Stimulated activated CD4-positive, alpha-beta T cell treated with anti-CD3 and anti-CD28 coated beads, TNF-alpha, amount 100 ng/mL, for 24 hours (primary cell): ENCODE measurements around the gene GALNT17.
"Not testable (repeated sequence)": the region's sequence is repeated elsewhere in the genome, so short reads cannot be mapped to it uniquely, and the experiment has no call there.

Experiments
- DNase-seq, 3 experiments: peaks; one replicate each; pipeline ENCODE4 v3.0.0-alpha.2; 2020; ENCODE audit warnings: low read depth in 3 of 3

Gene GALNT17

DNA sequence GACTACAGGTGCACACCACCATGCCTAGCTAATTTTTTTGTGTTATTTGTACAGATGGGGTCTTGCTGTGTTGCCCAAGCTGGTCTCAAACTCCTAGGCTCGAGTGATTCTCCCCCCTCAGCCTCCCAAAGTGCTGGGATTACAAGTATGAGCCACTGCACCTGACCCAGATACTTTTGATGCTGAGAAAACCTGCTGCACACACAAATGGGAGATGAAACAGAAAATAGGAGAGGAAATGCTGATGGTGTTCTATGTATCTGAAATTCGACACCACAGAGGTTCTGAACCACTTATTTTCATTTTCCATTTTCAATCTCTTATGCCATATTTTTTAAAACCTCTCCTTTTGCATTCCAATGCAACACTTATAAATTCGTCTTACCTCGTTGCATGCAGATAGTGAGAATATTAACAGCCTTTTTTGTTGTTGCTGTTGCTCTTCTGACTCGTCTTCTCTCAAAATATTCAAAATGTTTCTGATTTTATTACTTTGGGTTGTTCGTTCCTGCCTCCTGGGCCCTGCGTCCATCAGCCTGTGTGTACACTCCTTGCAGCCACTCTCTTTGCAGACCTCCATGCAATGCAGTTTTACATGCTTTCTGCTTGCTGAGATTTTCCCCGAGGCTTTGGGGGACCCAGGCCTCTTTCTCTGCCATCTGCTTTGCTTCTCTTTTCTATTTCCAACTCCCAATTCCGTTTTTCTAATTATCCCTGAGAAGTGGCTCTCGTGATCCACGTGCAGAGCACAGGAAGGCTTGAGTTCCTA lies 556.1 kb downstream of the GALNT17 start:
- no peak for DNase-seq

DNA sequence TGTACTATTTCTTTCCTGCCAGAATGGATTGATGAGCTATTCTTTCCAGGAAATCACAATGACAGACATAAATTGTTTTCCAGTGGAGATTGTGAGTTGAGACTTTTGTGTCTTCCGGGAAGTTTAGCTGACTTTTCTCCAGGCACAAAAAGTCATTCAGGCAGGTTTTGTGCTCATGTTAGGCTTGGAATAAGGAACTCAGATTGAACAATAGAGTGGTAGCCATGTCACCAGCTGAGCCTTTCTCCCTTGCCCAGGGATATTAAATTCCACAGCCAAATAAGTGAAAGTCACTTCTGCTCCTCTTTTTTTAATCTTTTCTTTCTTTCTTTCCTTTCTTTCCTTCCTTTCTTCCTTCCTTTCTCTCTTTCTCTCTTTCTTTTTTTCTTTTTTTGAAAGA lies 559.6 kb downstream of the GALNT17 start:
- DNase-seq = no peak

DNA sequence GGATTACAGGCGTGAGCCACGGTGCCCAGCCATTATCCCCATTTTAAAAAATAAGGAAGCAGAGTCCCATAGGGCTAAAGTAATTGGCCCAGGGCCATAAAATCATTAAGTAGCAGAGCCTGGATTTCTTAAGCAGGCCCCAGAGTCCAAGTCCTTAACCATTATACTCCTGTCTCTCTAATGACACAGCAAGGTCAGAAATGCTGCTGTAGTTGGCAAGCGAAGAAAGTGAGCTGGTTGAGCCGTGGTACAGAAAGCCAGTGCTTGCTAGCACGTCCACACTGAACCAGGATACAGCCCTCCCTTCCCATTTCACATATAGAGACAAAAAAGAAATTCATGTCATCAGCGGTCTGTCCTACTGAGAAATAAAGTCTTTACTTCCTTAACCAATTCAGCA lies 562.7 kb downstream of the GALNT17 start:
- no peak for DNase-seq

DNA sequence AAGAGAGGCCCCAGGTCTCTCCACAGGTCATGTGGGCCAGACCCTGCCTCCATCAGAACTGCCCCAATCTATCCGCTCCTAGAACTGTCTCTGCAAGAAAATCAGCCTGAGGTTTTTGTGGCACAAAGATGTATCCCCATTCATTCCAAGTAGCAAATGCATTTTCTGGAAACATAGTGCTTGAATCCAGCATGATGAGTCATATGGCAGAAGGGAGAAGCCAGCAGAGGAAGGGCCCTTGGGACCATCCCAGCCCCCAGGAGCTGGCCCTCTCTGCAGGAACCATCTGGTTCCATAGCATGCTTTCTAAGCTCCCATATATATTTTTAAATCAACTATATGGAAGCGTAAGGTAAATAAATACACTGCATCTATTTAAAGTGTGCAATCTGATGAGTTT lies 563.2 kb downstream of the GALNT17 start:
- no peak for DNase-seq

- DNase-seq = no peak
Measured at GRCh38 chr7:71696511-71696910, 564.6 kb downstream of the GALNT17 start.

DNA sequence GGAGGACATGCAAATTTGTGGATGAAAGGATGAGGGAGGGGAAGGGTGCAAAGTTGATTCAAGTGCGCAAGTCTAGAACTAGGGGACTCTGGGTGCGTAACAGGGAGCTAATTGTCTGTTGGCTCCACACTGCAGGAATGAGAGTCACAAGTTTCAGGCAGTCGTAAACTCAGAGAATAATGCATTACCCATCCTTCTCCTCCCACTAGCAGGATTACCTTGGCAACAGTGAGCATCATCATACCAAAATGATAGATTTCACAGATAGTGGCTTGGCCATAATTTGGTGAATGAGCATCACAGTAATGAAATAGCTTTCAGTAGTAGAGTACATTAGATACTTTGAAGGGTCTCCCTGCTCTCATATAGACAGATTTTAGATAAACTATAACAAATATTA lies 565.5 kb downstream of the GALNT17 start:
- DNase-seq = no peak

- DNase-seq = no peak
Measured at GRCh38 chr7:71705217-71705616, 573.3 kb downstream of the GALNT17 start.

- DNase-seq = no peak
Measured at GRCh38 chr7:71705901-71706596, 574.1 kb downstream of the GALNT17 start.

- DNase-seq = no peak
Measured at GRCh38 chr7:71706597-71706975, 574.6 kb downstream of the GALNT17 start.

- DNase-seq = no peak
Measured at GRCh38 chr7:71707041-71707440, 575.1 kb downstream of the GALNT17 start.

DNA sequence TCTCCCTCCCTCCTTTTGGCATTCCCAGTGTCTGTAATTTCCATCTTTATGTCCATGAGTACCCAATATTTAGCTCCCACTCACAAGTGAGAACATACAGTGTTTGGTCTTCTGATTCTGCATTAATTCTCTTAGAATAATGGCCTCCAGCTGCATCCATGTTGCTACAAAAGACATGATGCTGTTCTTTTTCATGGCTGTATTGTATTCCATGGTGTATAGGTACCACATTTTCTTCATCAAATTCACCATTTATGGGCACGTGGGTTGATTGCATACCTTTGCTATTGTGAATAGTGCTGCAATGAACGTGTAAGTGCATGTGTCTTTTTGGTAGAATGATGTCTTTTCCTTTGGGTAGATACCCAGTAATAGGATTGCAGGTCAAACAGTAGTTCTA lies 576.8 kb downstream of the GALNT17 start:
- DNase-seq = no peak

DNA sequence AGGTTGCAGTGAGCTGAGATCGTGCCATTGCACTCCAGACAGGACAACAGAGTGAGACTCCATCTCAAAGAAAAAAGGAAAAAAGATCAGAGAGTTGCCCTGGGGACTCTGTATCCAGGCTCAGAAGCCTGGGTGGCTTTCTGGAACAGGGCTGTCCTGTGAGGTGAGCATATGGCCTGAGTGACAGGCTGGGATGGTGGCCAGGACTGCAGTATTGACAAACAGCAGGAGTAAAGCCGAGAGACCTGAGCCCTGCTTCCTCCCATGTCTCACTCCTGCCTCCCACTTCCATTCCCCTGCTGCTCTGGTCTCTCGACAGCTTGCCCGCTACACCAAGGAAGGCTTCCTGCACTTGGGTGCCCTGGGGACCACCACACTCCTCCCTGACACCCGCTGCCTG lies 578.5 kb downstream of the GALNT17 start:
- no peak for DNase-seq

GRCh38 chr7:71712653-71713180 lies 580.8 kb downstream of the GALNT17 start:
- no peak for DNase-seq

- no peak for DNase-seq
Measured at GRCh38 chr7:71716690-71717089, 584.7 kb downstream of the GALNT17 start.

GRCh38 chr7:71718563-71718962 lies 586.6 kb downstream of the GALNT17 start:
- DNase-seq = no peak

- no peak for DNase-seq
Measured at GRCh38 chr7:71721742-71722141, 589.8 kb downstream of the GALNT17 start.

DNA sequence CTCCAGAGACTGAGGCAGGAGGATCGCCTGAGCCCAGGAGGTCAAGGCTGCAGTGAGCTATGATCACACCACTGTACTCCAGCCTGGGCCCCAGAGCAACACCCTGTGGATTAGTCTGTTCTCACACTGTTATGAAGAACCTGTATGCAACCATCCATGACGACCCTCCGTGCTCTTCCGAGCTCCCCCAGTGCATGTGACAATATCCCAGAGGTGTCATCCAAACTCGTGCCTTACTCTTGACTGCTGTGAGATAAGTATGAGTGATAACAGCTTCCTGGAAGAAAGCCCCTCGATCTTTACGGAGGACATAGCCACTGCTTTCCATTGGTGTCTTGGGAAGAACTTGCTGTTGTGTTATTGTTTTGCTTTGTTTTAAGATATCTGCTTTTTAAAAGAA lies 591.9 kb downstream of the GALNT17 start:
- DNase-seq = no peak

DNA sequence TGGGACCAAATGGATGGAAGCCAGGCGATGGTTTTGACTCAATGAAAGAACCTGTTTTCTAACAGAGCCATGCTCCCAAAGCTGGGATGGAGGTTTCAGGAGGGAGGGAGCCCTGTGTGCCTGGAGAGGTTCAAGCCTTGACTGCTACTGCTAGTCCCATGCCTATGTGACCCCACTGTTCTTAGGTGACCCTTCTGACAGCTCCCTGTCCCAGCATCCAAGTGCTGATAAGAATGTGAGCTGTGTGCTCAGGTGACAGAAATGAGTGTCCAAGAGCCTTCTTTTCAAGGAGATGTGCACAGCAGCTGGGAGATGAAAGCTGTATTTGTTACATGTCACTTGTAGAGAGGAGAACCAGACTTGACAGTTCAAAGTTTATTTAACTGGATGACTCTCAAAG lies 595.4 kb downstream of the GALNT17 start:
- DNase-seq = no peak

DNA sequence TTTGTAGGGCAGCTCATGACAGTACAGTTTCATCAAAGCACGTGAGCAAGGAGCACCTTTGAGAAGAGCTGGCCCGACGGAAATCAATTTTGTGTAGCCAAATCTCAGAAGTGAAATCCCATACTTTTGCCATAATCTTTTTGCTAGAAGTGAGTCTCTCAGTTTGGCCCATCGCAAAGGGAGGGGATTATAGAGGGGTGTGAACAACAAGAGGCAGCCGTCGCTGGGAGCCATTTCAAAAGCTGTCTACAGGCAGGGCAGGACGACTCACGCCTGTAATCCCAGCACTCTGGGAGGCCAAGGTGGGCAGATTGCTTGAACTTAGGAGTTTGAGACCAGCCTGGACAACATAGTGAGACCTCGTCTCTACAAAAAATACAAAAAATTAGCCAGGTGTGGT lies 599.8 kb downstream of the GALNT17 start:
- no peak for DNase-seq

GRCh38 chr7:71733107-71733870 lies 601.3 kb downstream of the GALNT17 start:
- peak; percentile 18 to 70 (median 33) for DNase-seq

GRCh38 chr7:71735961-71736556 lies 604.1 kb downstream of the GALNT17 start:
- DNase-seq = peak in 1 of 3 experiments; percentile 28

DNA sequence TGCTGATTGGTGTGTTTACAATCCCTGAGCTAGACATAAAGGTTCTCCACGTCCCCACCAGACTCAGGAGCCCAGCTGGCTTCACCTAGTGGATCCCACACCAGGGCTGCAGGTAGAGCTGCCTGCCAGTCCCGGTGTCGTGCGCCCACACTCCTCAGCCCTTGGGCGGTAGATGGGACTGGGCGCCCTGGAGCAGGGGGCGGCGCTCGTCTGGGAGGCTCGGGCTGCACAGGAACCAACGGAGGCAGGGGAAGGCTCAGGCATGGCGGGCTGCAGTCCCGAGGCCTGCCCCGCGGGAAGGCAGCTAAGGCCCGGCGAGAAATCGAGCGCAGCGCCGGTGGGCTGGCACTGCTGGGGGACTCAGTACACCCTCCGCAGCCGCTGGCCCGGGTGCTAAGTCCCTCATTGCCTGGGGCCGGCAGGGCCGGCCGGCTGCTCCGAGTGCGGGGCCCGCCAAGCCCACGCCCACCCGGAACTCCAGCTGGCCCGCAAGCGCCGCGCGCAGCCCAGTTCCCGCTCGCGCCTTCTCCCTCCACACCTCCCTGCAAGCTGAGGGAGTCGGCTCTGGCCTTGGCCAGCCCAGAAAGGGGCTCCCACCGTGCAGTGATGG lies 606.1 kb downstream of the GALNT17 start:
- DNase-seq = not testable (repeated sequence)
